ENCODE data around the gene NOTCH3. TPM values are rescaled to one million over a fixed set of nuclear protein-coding genes. Genes with fewer than 3 reads are reported as not detected.

Gene NOTCH3
- total RNA-seq, 1 donor from 2014 or later = 22.8 TPM

GRCh38 chr19:15237759-15238638 lies 37.2 kb upstream of the NOTCH3 start:
- ATAC-seq (peak; percentile 7), DNase-seq (no peak)
- intact Hi-C loops (cut with micrococcal nuclease) = no loop called here

GRCh38 chr19:15236886-15237285 lies 36.1 kb upstream of the NOTCH3 start:
- intact Hi-C loops (cut with micrococcal nuclease) = no loop called here
- ATAC-seq = no peak
- no peak for DNase-seq

GRCh38 chr19:15235781-15236180 lies 35.0 kb upstream of the NOTCH3 start:
- ATAC-seq (no peak), DNase-seq (no peak)
- intact Hi-C loops (cut with micrococcal nuclease) = no loop called here

DNA sequence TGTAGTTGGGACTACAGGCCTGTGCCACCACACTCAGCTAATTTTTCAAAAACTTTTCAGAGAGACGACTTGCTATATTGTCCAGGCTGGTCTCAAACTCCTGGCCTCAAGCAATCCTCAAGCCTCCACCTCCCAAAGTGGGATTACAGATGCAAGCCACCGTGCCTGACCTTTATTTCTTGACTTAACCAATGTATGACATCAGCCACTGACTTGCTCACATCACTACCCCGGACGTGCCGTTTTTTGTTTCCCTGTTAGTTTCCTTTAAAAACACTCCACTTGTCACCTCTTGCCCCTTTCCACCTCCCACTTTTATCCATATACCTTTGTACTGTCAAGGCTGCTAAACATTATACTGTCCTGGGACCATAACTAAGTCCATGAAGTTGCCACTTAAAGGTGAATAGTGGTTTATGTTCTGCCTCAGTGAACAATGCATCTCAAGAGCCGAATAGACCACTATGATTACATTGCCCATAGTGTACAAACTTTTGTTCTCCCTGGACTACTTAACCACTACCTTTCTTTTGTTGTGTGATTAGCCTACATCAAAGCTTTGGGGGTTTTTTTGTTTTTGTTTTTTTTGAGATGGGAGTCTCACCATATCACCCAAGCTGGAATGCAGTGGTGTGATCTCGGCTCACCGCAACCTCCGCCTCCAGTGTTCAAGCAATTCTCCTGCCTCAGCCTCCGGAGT lies 33.8 kb upstream of the NOTCH3 start:
- ATAC-seq = no peak
- no peak for DNase-seq
- intact Hi-C loops (cut with micrococcal nuclease) = no loop called here

DNA sequence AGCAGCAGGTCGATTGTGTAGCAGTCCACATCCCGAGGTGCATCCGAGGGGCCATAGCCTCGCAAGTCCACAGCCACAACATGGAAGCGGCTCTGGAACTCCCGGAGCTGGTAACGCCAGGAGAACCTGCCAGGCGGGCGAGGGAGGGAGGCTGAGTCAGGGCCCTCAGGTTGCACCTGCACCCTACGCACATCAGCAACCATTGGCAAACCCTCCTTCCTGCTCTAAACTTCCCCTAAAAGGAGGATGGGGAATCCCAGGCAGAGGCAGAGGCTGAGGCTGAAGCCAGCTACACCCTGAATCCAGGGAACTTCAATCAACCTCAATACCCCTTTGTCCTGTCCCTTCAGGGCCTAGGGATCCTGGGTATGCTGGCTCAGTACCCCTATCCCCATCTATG lies 30.5 kb upstream of the NOTCH3 start:
- intact Hi-C loops (cut with micrococcal nuclease) = no loop called here
- ATAC-seq (no peak), DNase-seq (no peak)

- intact Hi-C loops (cut with micrococcal nuclease) = no loop called here
- no peak for DNase-seq
- ATAC-seq = no peak
These were observed 26.5 kb upstream of the NOTCH3 start for GRCh38 chr19:15227261-15227660.

GRCh38 chr19:15225760-15226159 lies 25.0 kb upstream of the NOTCH3 start:
- intact Hi-C loops (cut with micrococcal nuclease) = no loop called here
- ATAC-seq (peak; percentile 4), DNase-seq (no peak)

DNA sequence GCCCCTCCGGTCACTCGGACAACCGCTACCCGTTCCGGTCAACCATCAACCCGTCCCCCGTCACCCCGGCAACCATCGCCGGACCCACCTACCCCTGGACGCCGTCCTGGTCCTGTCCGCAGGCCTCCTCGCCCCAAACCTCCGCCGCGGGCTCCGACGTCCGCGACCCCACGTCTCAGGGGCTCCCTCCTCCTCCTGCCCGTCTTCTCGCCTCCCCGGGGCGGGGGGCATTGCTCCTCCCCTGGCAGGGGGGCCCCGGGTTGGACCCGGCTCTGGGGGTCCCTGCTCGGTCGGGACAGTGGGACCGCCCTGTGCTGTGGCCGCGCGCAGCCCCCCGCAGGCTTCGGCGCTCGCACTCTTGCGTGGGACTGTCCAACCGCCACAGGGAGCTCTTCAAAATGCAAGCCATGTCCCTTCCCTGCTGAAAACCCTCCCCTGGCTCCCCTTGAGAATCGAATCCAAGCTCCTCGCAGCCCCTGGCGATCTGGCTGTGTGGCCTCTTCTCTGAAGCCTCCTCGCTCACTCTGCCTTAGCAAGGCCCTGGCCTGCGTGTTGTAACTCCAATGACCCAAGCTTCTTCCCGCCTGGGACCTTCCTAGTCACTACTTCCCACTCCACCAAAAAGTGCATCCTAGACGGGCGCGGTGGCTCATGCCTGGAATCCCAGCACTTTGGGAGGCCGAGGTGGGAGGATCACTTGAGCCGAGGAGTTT lies 23.0 kb upstream of the NOTCH3 start:
- DNase-seq (peak; percentile 41), ATAC-seq (peak; percentile 37)
- intact Hi-C loops (cut with micrococcal nuclease) = no loop called here

- intact Hi-C loops (cut with micrococcal nuclease) = no loop called here
- ATAC-seq (peak; percentile 98), DNase-seq (peak; percentile 94)
These were observed 22.2 kb upstream of the NOTCH3 start for GRCh38 chr19:15222738-15223648.

- no peak for DNase-seq
- intact Hi-C loops (cut with micrococcal nuclease) = no loop called here
- ATAC-seq = no peak
These were observed 20.0 kb upstream of the NOTCH3 start for GRCh38 chr19:15220833-15221232.

DNA sequence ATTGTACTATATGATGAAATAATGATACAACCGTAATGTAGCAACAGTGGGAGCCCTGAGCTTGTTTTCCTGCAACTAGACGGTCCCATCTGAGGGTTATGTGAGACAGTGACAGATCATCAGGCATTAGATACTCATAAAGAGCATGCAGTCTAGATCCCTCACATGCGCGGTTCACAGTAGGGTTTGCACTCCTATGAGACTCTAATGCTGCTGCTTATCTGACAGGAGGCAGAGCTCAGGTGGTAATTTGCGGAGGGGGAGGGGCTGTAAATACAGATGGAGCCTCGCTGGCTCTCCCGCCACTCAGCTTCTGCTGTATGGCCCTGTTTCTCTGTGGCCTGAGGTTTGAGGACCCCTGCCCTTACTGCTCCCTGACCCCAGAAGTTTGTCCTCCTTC lies 17.7 kb upstream of the NOTCH3 start:
- DNase-seq = no peak
- no peak for ATAC-seq
- intact Hi-C loops (cut with micrococcal nuclease) = no loop called here

- intact Hi-C loops (cut with micrococcal nuclease) = no loop called here
These were observed 15.6 kb upstream of the NOTCH3 start for GRCh38 chr19:15216363-15216762.

DNA sequence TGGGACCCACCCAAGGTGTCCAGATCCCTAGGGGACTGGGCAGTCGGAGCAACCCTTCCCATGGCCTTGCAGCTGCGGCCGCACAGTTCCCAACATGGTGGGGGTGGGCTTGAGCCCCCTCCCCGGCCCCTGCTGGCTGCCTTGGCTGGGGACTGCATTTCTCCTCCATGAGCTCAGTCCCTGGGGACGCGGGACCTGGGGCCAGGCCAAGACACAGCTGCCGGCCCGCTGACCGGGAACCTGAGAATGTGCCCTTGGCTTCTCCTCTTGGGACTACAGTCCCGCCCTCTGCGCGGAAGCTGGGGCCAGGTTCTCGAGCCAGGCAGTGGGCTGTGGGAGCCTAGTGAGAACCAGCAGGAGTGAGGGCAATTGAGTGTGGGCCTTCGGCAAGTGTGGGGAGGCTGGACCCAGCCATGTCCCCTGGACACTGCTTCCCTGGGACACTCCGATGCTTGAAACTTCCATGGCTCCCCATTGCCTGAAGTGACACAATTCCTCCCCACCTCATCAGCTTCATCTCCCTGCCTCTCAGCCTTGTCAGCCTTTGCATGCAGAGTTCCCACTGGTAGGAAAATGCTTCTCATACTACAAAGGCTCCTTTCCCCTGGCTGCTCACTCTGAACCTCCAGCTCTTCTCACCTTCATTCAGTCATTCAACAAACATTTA lies 13.1 kb upstream of the NOTCH3 start:
- intact Hi-C loops (cut with micrococcal nuclease) = no loop called here
- DNase-seq (peak; percentile 87), ATAC-seq (peak; percentile 85)

More at GRCh38 chr19:15216363-15216762, 15.6 kb upstream of the NOTCH3 start:
- DNase-seq = no peak
- no peak for ATAC-seq

DNA sequence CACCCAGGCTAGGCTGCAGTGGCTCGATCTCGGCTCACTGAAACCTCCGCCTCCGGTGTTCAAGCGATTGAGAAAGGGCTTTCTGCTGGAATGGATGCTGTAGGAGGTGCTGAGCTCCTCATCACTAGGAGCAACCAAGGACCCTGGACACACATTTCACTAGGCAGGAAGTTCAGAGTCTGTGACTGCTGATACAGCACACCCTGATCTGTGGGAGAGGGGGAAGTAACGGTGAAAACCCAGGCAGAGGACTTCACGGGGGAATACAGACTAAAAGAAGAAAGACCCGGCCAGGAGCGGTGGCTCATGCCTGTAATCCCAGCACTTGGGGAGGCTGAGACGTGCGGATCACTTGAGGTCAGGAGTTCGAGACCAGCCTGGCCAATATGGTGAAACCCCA lies 11.9 kb upstream of the NOTCH3 start:
- intact Hi-C loops (cut with micrococcal nuclease) = no loop called here
- DNase-seq (no peak), ATAC-seq (no peak)

GRCh38 chr19:15210323-15210781 lies 9.6 kb upstream of the NOTCH3 start:
- intact Hi-C loops (cut with micrococcal nuclease) = no loop called here
- DNase-seq (peak; percentile 49), ATAC-seq (peak; percentile 79)

DNA sequence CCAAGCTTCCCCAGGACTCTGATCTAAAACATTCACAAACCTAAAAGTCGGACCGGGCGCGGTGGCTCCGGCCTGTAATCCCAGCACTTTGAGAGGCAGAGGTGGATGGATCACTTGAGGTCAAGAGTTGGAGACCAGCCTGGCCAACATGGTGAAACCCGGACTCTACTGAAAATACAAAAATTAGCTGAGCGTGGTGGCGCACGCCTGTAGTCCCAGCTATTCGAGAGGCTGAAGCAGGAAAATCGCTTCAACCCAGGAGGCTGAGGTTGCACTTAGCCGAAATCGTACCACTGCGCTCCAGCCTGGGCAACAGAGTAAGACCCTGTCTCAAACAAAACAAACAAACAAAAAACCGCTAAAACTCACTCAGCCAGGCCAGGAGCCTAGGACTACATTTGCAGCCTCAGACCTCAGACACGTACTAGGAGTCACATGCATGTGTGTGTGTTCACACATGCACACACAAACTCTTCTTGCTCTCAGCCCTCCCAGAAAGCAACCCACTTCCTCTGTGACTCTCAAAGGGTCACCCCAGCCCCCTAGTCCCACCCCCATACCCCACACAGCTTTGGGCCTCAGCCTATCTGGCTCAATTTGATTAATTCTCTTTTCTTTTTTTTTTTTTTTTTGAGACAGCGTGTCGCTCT lies 704 bp upstream of the NOTCH3 start:
- ATAC-seq = no peak

GRCh38 chr19:15199661-15200552 lies 888 bp downstream of the NOTCH3 start:
- DNase-seq (no peak), ATAC-seq (peak; percentile 15)
- intact Hi-C loops (cut with micrococcal nuclease) = no loop called here

More for the DNA sequence above, 704 bp upstream of the NOTCH3 start:
- intact Hi-C loops (cut with micrococcal nuclease) = no loop called here
- DNase-seq = no peak
